DMS53 treated with DMSO at 0.1 percent for 48 hours (cell line): Measurements from ENCODE around the gene DYRK2.

Experiments used
- DNase-seq: peaks from one replicate; lab custom pipeline; 2025; ENCODE audit not compliant: unreplicated experiment; lab: John Stamatoyannopoulos, UW

DYRK2 gene

DNA sequence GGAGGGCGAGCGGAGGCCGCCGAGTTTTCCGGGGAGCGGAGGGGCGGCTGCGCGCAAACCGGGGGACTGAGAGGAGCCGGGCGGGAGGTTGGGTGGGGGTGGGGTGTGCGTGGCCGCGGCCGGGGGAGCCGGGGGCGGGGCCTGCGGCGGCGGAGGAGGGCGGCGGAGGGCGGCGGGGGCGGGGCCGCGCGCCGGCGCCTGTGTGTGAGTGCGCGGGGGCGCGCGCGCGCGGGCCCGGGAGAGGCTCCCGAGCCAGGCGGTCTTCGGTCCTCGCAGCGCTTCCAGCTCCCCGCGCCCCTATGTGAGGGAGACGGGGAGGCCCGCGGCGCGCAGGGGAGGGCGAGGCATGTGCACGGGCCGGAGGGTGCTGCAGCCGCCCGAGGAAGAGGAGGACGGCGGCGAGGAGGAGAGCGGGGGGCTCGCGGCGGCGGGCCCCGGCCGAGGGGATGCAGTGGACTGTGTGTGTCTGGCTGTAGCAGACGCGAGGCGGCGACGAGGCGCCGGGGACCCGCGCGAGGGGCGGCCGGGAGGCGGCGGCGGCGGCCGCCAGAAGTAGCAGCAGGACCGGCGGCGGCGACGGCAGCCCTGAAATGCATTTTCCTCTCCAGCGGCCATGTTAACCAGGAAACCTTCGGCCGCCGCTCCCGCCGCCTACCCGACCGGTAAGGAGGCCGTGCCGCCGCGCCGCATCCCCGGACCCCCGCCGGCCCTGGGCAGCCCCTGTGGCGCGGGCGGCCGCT is at the start of gene DYRK2:
Gene DYRK2, plus strand, starts transcription at position 225 of the 740 bp plus-strand sequence. Its CDS starts 389 bp downstream, at position 614.
- peak; percentile 66 for DNase-seq

DNA sequence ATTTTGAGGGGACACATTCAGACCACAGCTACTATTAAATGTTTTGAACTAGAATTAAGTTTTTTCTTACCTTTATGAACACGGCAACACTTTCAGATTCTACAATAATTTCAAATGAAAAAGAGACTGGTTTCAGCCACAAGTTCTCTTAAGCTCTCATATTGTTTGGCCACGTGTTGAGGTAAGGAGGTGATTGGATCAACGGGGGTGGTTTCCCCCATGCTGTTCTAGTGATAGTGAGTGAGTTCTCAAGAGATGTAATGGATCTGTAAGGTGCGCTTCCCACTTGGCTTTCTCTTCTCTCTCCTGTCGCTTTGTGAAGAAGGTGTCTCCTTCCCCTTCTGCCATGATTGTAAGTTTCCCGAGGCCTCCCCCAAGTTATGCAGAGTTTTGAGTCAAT is 48.9 kb upstream of the DYRK2 start:
- no peak for DNase-seq

DNA sequence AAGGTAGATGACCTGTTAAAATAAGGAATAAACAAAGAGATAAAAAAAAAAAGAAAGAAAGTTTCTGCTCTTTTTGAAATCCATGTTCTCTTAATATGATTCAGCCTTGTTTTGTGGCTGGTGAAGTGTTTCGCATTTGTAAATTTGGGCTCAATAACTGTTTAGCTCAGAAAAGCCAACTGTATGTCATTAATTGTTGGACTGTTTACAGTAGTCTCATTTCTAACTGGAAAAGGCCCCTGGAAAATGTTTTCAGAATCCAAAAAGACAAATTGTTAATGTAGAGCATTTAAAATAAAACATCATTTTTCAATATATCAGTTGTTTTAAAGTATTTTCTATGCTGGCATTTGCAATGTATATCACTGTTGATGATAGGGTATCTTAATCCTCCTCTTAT is 47.4 kb upstream of the DYRK2 start:
- DNase-seq, result no peak

DNA sequence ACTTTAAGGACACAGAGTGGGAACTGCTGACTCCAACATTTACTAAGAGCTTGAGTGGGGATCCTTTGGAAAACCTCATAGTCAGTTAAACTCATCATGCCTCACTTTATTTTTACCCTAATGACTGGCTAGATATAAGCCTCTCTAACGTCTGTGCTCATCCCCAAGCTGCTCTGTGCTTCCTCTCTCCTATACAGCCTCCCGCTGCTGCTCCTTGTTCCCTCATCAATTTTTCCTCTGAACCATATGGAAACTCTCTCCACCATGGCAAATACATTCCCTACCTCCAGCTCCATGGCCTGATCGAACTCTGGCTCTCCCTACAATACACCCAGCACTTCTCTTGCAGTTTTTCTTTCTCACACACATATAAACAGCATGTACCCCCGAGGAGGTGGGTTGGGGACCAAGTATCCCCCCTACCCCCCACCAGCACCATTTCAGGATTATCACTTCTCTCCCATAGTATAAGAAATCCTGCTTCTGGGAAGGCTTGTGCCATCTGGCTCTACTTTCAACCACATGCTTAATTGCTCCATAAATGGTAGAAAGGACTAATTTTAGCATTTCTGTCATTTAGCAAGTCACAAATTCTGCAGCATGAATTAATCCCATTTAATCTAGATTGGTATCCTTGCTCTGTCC is 39.2 kb upstream of the DYRK2 start:
- DNase-seq, result no peak

DNA sequence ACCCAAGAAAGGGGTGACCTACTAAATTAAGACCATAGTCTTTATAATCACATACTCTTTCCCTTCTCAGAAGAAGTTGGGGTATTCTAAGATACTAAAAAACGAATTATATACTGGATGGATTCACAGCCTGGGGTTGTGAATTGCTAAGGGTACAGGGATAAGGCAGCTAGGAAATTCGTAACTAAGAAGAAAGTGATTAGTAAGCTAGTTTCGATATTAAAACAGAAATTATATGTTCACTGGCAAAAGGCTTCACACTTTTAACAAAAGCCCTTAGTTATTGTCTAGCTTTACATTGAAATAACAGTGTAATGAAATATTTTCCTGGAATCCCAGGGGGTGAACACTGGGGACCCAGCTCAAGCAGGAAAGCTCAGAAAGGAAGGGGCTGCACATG is 35.5 kb upstream of the DYRK2 start:
- no peak for DNase-seq

DNA sequence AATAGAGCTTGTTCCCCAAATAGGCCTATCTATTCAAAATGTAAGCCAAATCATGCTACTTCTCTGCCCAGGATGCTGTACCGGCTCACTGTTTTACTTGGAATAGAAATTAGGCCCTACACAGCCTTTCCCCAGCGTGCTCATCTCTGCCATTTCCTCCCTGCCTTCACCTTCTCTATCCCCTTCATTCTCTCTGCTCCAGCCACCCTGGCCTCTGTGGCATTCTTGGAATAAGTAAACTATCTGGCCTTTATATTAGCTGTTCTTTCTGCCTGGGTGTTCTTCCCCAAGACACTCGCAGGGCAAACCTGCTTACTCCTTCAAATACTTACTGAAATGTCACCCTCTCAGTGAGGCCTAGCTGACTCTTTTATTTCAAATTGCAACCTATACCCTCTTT is 30.9 kb upstream of the DYRK2 start:
- no peak for DNase-seq

DNA sequence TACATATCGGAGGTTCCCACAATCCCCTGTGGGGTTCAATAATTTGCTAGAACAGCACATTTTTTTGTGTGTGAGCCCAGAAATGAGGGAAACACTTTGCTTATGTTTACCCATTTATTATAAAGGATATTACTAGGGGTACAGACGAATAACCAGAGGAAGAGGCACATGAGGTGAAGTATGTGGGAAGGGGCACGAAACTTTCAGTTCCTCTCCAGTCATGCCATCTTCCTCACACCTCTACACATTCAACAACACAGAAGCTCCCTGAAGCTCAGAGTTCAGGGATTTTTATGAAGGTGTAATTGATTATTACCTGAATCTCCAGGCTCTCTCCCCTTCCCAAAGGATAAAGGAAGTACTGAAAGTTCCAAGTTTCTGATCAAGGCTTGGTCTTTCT is 30.2 kb upstream of the DYRK2 start:
- DNase-seq, result no peak

DNA sequence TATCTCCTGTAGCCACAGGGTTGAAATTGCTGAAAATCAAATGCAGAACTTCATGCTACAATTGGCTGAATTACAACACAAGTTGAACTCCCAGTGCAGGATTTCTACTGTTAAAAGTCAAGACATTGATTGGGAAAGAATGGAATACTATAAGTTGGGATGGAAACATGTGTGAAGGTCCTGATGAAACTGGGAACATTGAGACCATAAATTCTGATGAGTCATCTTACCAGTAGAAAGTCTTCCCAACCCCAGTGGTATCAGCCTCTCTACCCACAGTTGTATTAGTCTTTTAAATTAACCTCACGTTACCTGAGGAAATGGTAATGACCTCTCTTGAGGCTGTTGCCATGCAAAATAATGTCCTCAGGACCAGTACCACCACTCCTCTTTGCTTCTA is 27.4 kb upstream of the DYRK2 start:
- DNase-seq, result no peak

DNA sequence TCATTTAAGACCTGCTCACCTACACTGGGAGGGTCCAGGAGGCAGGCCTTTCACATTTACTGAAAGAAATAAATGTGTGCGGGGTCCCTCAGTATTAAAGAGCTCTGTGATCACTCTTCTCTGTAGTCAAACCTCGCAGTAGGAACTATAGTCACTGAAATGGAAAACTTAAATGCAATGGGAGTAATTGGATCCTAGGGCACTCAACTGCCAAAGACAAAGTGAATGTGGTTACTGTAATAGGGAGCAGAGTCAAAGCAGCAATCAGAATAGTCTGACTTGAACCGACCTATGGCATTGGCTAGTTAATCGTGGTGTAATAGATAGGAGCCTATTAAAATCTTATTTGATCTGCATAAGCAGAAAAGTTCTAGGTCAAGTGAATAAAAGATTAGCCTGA is 26.6 kb upstream of the DYRK2 start:
- no peak for DNase-seq

DNA sequence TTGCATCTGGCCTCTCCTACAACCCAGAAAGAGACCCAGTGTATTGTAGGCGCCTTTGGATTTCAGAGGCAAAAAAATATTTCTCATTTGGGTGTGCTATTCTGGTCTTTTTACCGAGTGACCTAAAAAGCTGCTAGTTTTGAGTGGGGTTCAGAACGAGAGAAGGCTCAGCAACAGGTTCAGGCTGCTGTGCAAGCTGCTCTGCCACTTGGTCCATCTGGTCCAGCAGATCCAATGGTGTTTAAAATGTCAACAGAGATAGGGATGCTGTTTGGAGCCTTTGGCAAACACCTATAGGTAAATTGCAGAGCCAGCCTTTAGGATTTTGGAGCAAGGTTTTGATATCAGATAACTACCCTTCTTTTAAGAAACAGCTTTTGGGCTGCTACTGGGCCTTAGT is 25.3 kb upstream of the DYRK2 start:
- DNase-seq, result no peak

DNA sequence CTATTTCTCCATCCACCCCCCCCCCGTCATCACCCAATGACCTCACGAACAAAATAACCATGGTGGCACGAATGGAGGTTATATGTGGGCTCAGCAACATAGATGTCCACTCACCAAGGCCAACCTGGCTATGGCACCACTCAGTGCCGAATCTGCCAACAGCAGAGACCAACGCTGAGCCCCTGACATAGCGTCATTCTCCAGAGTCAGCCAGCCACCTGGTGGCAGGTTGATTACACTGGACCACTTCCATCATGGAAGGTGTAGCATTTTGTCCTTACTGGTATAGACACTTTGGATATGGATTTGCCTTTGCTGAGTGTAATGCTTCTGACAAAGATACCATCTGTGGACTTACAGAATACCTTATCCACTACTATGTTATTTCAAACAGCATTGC is 24.2 kb upstream of the DYRK2 start:
- DNase-seq, result no peak

DNA sequence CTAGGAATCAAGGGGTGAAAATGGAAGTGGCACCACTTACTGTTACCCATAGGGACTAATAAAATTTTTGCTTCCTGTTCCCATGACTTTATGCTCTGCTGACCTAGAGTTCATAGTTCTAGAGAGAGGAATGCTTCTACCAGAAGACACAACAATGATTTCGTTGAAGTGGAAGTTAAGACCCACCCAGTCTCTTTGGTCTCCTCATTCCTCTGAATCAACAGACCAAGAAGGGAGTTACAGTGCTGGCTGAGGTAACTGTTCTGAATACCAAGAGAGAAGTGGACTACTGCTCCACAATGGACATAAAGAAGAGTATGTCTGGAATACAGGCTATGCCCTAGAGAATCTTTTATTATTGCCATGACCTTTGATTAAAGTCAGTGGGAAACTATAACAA is 23.5 kb upstream of the DYRK2 start:
- DNase-seq, result no peak

DNA sequence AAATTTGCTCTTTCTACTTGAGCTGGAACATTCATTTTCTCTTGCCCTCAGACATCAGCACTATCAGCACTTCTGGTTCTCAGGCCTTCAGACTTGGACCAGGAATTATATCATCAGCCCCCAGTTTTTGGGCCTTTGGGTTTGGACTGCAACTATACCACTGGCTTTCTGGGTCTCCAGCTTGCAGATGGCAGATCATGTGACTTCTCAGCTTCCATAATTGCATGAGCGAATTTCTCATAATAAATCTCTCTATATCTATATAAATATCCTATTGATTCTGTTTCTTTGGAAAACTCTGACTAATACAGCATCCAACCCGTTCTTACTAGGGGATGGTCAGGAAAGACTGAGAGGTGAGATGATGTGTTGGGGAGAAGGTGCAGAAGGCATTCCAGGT is 22.4 kb upstream of the DYRK2 start:
- no peak for DNase-seq

DNA sequence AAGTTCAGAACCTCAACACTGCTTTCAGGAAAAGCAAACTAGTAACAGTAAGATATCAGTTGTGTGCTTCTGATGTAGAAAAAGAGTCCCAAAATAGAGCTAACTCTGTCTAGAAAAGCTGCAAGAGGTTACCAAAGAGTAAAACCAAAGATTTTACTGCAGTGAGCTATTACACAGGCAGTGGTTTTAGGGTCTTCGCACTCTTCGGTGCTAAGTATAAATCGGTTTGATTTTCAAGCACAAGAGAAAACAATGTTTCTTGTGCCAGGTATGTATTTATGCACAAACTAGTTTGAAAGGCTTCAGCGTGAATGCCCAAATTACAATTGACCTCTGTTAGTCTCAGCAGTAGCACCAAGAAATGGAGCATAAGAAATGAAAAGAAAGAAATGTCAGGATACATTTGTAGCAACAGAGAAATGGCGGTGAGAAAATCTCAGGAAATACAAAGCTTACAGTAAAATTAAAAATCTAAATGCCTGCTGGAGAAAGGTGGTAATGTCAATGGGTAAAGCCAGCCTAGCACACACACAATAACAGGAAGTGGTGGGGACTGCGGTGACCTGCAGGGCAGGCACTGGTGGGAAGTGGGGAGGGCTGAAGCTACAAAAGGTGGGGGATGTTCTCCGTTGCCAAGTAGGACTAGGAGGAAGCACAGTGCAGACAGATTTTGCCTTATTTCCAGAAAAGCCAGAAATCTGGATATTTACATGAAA is 18.0 kb upstream of the DYRK2 start:
- no peak for DNase-seq

DNA sequence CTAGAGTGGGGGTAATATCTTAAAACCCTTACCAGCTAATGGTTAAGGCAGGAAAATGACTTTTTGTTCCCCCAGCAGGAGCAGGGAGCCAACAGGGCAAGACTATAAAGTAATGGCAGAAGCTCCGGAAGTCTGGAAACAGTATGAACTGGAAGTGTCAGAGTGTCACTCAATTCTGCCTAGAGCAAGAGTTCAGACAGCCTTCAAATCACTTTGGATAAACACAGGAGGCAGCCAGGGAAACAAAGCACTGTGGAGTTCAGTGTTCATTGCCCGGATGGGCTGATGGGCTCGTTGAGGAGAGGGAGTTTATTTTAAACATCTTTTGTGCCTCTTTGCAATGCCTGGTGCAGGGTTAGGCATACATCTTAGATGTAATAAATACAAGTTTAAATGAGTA is 16.5 kb upstream of the DYRK2 start:
- no peak for DNase-seq

DNA sequence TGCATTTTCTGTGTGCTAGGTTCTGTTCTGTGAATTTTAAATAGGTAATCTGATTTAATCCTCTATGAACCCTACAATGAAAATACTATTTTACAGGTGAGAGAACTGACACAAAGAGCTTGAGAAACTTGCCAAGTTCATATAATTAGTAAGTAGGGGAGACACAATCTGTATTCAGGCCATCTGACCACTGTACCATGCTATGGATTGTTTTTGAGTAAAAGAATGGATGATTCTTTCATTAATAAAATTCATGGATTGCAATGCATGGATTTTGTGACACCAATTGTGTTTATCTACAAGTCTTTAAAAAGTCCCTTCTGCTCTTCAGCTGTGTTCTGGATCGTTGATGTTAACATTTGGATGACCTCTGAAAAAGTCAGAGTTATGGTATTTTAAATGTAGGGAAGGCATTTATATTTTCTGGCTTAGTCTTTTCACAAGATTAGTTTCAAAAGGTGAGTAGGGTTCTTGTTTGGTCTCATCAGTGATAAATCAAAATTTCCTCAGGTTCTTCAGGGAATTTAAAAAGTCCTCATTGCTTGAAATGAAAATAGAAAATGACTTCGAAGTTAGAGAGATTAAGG is 15.4 kb upstream of the DYRK2 start:
- DNase-seq, result no peak

DNA sequence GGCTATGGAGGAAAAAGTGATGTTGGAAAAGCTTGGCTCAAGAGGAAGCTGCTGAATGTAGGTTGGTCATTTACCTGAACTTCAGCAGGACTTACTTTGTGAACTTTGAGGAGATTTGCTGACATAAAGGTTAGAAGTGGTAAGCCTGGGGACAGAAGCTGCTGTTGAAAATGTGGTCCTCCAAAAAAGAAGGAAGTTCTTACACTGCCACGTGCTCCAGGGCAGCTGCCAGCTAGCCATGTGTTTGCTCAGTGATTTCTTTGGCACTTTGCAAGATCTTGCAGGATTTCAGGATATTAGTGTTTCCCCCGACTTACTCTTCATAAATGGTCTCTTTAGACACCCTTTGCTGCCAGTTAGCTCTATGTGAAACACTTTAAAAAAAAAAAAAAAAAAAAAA is 14.8 kb upstream of the DYRK2 start:
- no peak for DNase-seq

DNA sequence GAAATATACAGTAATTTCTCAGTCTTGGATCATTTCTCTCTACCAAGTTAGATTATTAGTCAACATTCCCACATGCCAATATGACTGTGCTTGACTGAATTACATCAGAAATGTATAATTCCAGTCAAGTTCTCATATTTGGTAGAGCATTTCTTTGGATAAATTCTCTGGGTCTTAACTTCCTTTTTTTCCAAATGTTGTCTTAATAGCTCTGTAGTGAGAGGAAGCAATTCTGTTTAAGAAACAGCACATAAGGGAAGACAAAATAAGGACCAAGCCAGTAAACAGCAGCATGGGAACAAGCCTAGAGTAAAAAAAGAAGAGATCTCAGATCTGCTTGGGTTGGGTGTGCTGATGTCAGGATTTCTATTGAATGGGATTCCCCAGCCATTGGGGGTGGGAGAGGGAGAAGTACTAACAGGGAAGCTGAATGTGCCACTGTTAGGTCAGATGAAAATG is 14.2 kb upstream of the DYRK2 start:
- no peak for DNase-seq

DNA sequence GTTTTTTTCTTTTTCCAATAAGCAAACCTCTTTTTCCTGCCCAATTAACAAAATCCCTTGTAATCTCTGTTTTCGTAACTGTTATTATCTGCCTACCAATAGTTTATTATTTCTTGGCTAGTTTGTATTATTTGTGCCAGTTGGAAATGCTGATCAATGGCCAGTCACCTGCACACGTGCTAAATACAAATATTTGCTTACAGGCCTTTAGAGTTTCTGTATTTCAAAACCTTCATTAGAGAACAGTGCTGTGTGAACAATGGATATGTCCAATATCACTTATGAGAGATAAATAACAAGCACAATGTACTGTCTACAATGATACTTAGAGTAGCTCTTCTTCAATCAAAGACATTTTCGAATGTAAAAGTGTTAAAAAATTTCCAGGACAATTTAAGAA is 10.8 kb upstream of the DYRK2 start:
- DNase-seq, result no peak

DNA sequence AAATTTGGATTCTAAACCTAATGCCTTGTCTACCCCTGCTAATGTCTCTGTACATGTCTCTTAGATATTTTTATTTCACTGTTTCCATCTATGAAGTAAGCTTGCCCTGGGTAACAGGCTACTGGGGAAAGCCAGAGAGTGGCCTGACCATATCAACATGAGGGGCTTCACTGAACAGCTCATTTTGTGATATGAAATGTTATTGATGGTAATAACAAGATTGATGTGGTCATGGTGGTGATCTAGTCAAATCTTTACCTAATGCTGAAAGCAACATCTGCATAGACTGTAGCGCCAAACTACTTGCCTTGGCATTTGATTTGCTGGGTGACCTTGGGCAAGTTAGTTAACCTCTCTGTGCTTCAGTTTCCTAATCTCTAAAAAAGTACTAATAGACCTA is 9.9 kb upstream of the DYRK2 start:
- no peak for DNase-seq

DNA sequence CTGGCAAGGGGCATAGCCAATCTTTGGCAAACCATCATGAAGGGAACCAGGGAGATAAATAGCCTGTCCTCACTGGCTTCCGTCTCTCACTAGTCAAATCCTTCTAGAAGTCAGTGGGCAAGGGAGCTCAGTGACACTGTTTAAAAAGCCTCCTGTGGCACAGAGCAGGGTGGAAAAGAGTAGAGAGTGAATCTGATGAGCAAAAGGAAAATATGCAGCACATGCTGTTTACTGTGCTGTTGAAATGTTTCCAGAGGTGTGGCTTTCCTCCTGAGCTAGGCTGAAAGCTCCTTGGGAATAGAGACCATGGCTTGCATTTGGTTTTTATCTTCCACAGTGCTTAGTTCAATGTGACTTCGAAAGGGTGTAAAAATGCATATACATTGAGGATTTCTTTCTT is 7.7 kb upstream of the DYRK2 start:
- no peak for DNase-seq

DNA sequence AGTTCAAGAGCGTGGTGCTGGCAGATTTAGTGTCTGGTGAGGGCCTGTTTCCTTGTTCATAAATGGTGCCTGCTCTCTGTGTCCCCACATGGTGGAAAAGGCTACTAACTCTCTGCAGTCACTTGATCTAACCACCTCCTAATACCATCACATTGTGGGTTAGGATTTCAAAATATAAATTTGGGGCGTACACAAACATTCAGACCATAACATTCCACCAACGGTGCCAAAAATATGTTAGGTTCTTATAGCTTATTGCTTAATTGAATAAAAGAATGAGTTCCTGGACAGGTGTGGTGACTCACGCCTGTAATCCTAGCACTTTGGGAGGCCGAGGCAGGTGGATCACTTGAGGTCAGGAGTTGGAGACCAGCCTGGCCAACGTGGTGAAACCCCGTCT is 3.4 kb upstream of the DYRK2 start:
- DNase-seq, result no peak
